HG03097 (cell line): ENCODE results near the gene NAA60.
"Not testable (repeated sequence)": the region's sequence is repeated elsewhere in the genome, so short reads cannot be mapped to it uniquely, and the experiment has no call there.

Experiments used
- ATAC-seq: cut with Tn5 transposase; IDR thresholded peaks from one replicate; pipeline ENCODE4 v1.9.1; 2021; ENCODE audit not compliant: unreplicated experiment, low FRiP score

Gene NAA60

GRCh38 chr16:3460585-3460984 is 17.1 kb downstream of the NAA60 start:
- ATAC-seq: no peak

GRCh38 chr16:3461151-3461550 is 17.7 kb downstream of the NAA60 start:
- ATAC-seq: no peak

GRCh38 chr16:3465301-3465700 is 21.8 kb downstream of the NAA60 start:
- ATAC-seq: no peak

GRCh38 chr16:3465911-3466584 is 22.6 kb downstream of the NAA60 start:
- no peak for ATAC-seq

GRCh38 chr16:3467182-3467581 is 23.7 kb downstream of the NAA60 start:
- ATAC-seq: no peak

- ATAC-seq: no peak
Measured at GRCh38 chr16:3467921-3468320, 24.4 kb downstream of the NAA60 start.

GRCh38 chr16:3468501-3468900 is 25.0 kb downstream of the NAA60 start:
- no peak for ATAC-seq

GRCh38 chr16:3469736-3470135 is 26.3 kb downstream of the NAA60 start:
- no peak for ATAC-seq

- no peak for ATAC-seq
Measured at GRCh38 chr16:3470723-3471122, 27.2 kb downstream of the NAA60 start.

- no peak for ATAC-seq
Measured at GRCh38 chr16:3471518-3472176, 28.2 kb downstream of the NAA60 start.

- no peak for ATAC-seq
Measured at GRCh38 chr16:3472878-3473595, 29.6 kb downstream of the NAA60 start.

GRCh38 chr16:3473596-3473943 is 30.1 kb downstream of the NAA60 start:
- ATAC-seq: not testable (repeated sequence)

GRCh38 chr16:3474136-3474779 is 30.8 kb downstream of the NAA60 start:
- no peak for ATAC-seq

- not testable (repeated sequence) for ATAC-seq
Measured at GRCh38 chr16:3474870-3475269, 31.4 kb downstream of the NAA60 start.

- ATAC-seq: no peak
Measured at GRCh38 chr16:3475604-3476375, 32.3 kb downstream of the NAA60 start.

GRCh38 chr16:3476409-3476808 is 32.9 kb downstream of the NAA60 start:
- no peak for ATAC-seq

GRCh38 chr16:3478242-3478925 is 34.9 kb downstream of the NAA60 start:
- ATAC-seq: no peak

- ATAC-seq: no peak
Measured at GRCh38 chr16:3479654-3480216, 36.3 kb downstream of the NAA60 start.

- ATAC-seq: no peak
Measured at GRCh38 chr16:3480901-3481695, 37.6 kb downstream of the NAA60 start.
